ENCODE data around the gene GPR152.

GRCh38 chr11:67439321-67440228 is 13.0 kb downstream of the GPR152 start:
- TF ChIP-seq POLR2A (IDR thresholded peaks at IDR 0.05; ENCODE audit: control extremely low read depth in 1 of 2, low read depth in 2 of 2, low read length in 2 of 2) (no peak), RAD21 (IDR thresholded peaks at IDR 0.05 in 1 of 2, conservative IDR thresholded peaks at IDR 0.05 in 1 of 2; ENCODE audit: low read depth in 2 of 2, low read length in 2 of 2) (peak; percentile 31 to 46; a peak in 3 of 4 replicates), BCL11A (IDR thresholded peaks at IDR 0.05; ENCODE audit: low read depth in 2 of 2, low read length in 2 of 2) (no peak)

Data from H1 (cell line).